HepG2 (cell line): ENCODE results near the gene EEF1AKMT3. TPM values are rescaled to one million over a fixed set of nuclear protein-coding genes. Genes with fewer than 3 reads are reported as not detected.

Experiments used
- ADNP ChIP-seq: sonication (generic); formaldehyde crosslinking; IDR thresholded peaks from 2 replicates; pipeline ENCODE4 v1.4.0; 2020; ENCODE audit warnings: missing genetic modification reagents
- AKAP8 ChIP-seq: sonication (generic); formaldehyde crosslinking; IDR thresholded peaks from 2 replicates; pipeline ENCODE4 v1.5.1; 2020; ENCODE audit warnings: mild to moderate bottlenecking, missing genetic modification reagents
- CC2D1A ChIP-seq: sonication (generic); formaldehyde crosslinking; IDR thresholded peaks from 2 replicates; pipeline ENCODE4 v1.8.1; 2023; ENCODE audit warnings: mild to moderate bottlenecking, missing genetic modification reagents
- DZIP1 ChIP-seq: sonication (generic); formaldehyde crosslinking; IDR thresholded peaks from 2 replicates; pipeline ENCODE4 v1.5.0; 2020; ENCODE audit warnings: mild to moderate bottlenecking, missing genetic modification reagents
- FOXA3 ChIP-seq: IDR thresholded peaks from 2 replicates; pipeline ENCODE4 v1.6.1; 2016; ENCODE audit warnings: missing genetic modification reagents, missing compliant biosample characterization
- HNRNPUL1 ChIP-seq: fragments of 200-400 bp; formaldehyde crosslinking; IDR thresholded peaks from 2 replicates; pipeline ENCODE4 v1.6.1; 2017; ENCODE audit warnings: low read depth, mild to moderate bottlenecking, low read length, moderate library complexity
- JUNB ChIP-seq: sonication (generic); formaldehyde crosslinking; IDR thresholded peaks from 2 replicates; pipeline ENCODE4 v1.8.0; 2022; ENCODE audit warnings: missing genetic modification reagents, mild to moderate bottlenecking, borderline replicate concordance
- MIER3 ChIP-seq: IDR thresholded peaks from 2 replicates; pipeline ENCODE4 v1.6.1; 2016; ENCODE audit warnings: missing compliant biosample characterization, borderline replicate concordance
- POGZ ChIP-seq: sonication (generic); formaldehyde crosslinking; IDR thresholded peaks from 2 replicates; pipeline ENCODE4 v1.4.0; 2020; ENCODE audit warnings: mild to moderate bottlenecking, missing genetic modification reagents
- RFX5 ChIP-seq: IDR thresholded peaks from 2 replicates; pipeline ENCODE4 v1.6.1; 2011; ENCODE audit warnings: low read depth, low read length, improper control_type of control experiment
- SAFB2 ChIP-seq: sonication (generic); formaldehyde crosslinking; IDR thresholded peaks from 2 replicates; pipeline ENCODE4 v1.5.1; 2020; ENCODE audit warnings: missing genetic modification reagents, low read depth, mild to moderate bottlenecking, borderline replicate concordance
- YEATS2 ChIP-seq: sonication (generic); formaldehyde crosslinking; IDR thresholded peaks from 2 replicates; pipeline ENCODE4 v1.4.0; 2020; ENCODE audit warnings: missing genetic modification reagents, borderline replicate concordance
- ZFX ChIP-seq: sonication (generic); formaldehyde crosslinking; IDR thresholded peaks from 2 replicates; pipeline ENCODE4 v1.4.0; 2020; ENCODE audit warnings: mild to moderate bottlenecking, low read depth, missing genetic modification reagents, moderate library complexity
- ZNF260 ChIP-seq: sonication (generic); formaldehyde crosslinking; IDR thresholded peaks from 2 replicates; pipeline ENCODE4 v1.4.0; 2020; ENCODE audit warnings: missing genetic modification reagents, low read depth, mild to moderate bottlenecking, borderline replicate concordance
- ZNF367 ChIP-seq: sonication (generic); formaldehyde crosslinking; IDR thresholded peaks from 2 replicates; pipeline ENCODE4 v1.4.0; 2020; ENCODE audit warnings: missing genetic modification reagents, borderline replicate concordance
- ZNF441 ChIP-seq: sonication (generic); formaldehyde crosslinking; IDR thresholded peaks from 2 replicates; pipeline ENCODE4 v1.7.0; 2021; ENCODE audit warnings: missing genetic modification reagents, borderline replicate concordance
- ZNF496 ChIP-seq: sonication (generic); formaldehyde crosslinking; IDR thresholded peaks from 2 replicates; pipeline ENCODE4 v1.8.1; 2023; ENCODE audit warnings: mild to moderate bottlenecking, moderate library complexity, missing genetic modification reagents; ENCODE audit not compliant: insufficient replicate concordance
- ZNF749 ChIP-seq: sonication (generic); formaldehyde crosslinking; IDR thresholded peaks from 2 replicates; pipeline ENCODE4 v1.8.0; 2022; ENCODE audit warnings: mild to moderate bottlenecking, missing genetic modification reagents, moderate library complexity, borderline replicate concordance
- ZNF878 ChIP-seq: sonication (generic); formaldehyde crosslinking; IDR thresholded peaks from 2 replicates; pipeline ENCODE4 v1.8.1; 2023; ENCODE audit warnings: mild to moderate bottlenecking, missing genetic modification reagents, moderate library complexity
- ZNF883 ChIP-seq: sonication (generic); formaldehyde crosslinking; IDR thresholded peaks from 2 replicates; pipeline ENCODE4 v1.5.1; 2020; ENCODE audit warnings: mild to moderate bottlenecking, missing genetic modification reagents; ENCODE audit errors: not compliant biosample characterization
- polyA plus RNA-seq, 8 experiments: library from polyadenylated mRNA; depleted of rRNA in 3 of 8; stranded (reverse) in 7 of 8; unstranded in 1 of 8; fragments of >200 nt; fragmentation: Illumina TruSeq in 4 of 8; extraction: Trizol in 4 of 8; gene quantifications; 2 replicates each; pipeline versions ENCODE4 v1.2.1 to v1.2.3, GENCODE V29; 2011 to 2016; ENCODE audit warnings: low read depth in 4 of 8, missing spikeins in 1 of 8, mixed read lengths in 1 of 8; ENCODE audit not compliant: insufficient read depth in 1 of 8
- total RNA-seq, 5 experiments: library from RNA; depleted of rRNA; stranded (reverse); fragments of >200 nt; fragmentation: Illumina TruSeq; extraction: Trizol; gene quantifications; 2 replicates each; pipeline ENCODE4 v1.2.3, GENCODE V29; 2016; ENCODE audit warnings: low read depth in 1 of 5
- TF ChIP-seq, protein P1 (sequence below): sonication (generic); formaldehyde crosslinking; IDR thresholded peaks from 2 replicates; pipeline ENCODE4 v1.5.0; 2020; ENCODE audit warnings: missing genetic modification reagents
- TF ChIP-seq, protein P2 (sequence below): sonication (generic); formaldehyde crosslinking; IDR thresholded peaks from 2 replicates; pipeline ENCODE4 v1.5.0; 2020; ENCODE audit warnings: mild to moderate bottlenecking, missing genetic modification reagents
- TF ChIP-seq, protein P3 (sequence below): sonication (generic); formaldehyde crosslinking; IDR thresholded peaks from 2 replicates; pipeline ENCODE4 v1.8.0; 2022; ENCODE audit warnings: missing genetic modification reagents, mild to moderate bottlenecking, inconsistent platforms, borderline replicate concordance

Gene EEF1AKMT3
- total and polyA plus RNA-seq, 2 of the 13 experiments (the other 11 are each of a cell fraction or from before 2014, with no cell fraction given), result 4.7 to 11.4 TPM

- TF ChIP-seq, protein P1, sequence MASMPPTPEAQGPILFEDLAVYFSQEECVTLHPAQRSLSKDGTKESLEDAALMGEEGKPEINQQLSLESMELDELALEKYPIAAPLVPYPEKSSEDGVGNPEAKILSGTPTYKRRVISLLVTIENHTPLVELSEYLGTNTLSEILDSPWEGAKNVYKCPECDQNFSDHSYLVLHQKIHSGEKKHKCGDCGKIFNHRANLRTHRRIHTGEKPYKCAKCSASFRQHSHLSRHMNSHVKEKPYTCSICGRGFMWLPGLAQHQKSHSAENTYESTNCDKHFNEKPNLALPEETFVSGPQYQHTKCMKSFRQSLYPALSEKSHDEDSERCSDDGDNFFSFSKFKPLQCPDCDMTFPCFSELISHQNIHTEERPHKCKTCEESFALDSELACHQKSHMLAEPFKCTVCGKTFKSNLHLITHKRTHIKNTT, result no peak
- TF ChIP-seq ZNF367 (CRISPR knock-in tag) (peak; percentile 41; the same call in 1 of the 2 replicates), MIER3 (CRISPR knock-in tag) (no peak; the same call in 1 of the 2 replicates), ADNP (CRISPR knock-in tag) (no peak), YEATS2 (CRISPR knock-in tag) (peak; percentile 55; the same call in 1 of the 2 replicates), CC2D1A (CRISPR knock-in tag) (no peak), FOXA3 (CRISPR knock-in tag) (no peak; the same call in 1 of the 2 replicates), ZNF883 (CRISPR knock-in tag) (peak; percentile 55), POGZ (peak; percentile 31), ZNF441 (no peak), SAFB2 (no peak), ZFX (peak; percentile 77), JUNB (CRISPR knock-in tag) (no peak), AKAP8 (CRISPR knock-in tag) (no peak), ZNF749 (no peak), ZNF260 (CRISPR knock-in tag) (no peak), DZIP1 (CRISPR knock-in tag) (no peak), RFX5 (peak; percentile 86), HNRNPUL1 (no peak), ZNF878 (CRISPR knock-in tag) (0 out of 2 replicates have a peak, but pooled peaks have one; percentile 39), ZNF496 (CRISPR knock-in tag) (no peak)
- TF ChIP-seq, protein P2, sequence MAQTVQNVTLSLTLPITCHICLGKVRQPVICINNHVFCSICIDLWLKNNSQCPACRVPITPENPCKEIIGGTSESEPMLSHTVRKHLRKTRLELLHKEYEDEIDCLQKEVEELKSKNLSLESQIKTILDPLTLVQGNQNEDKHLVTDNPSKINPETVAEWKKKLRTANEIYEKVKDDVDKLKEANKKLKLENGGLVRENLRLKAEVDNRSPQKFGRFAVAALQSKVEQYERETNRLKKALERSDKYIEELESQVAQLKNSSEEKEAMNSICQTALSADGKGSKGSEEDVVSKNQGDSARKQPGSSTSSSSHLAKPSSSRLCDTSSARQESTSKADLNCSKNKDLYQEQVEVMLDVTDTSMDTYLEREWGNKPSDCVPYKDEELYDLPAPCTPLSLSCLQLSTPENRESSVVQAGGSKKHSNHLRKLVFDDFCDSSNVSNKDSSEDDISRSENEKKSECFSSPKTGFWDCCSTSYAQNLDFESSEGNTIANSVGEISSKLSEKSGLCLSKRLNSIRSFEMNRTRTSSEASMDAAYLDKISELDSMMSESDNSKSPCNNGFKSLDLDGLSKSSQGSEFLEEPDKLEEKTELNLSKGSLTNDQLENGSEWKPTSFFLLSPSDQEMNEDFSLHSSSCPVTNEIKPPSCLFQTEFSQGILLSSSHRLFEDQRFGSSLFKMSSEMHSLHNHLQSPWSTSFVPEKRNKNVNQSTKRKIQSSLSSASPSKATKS, result no peak
- TF ChIP-seq, protein P3, sequence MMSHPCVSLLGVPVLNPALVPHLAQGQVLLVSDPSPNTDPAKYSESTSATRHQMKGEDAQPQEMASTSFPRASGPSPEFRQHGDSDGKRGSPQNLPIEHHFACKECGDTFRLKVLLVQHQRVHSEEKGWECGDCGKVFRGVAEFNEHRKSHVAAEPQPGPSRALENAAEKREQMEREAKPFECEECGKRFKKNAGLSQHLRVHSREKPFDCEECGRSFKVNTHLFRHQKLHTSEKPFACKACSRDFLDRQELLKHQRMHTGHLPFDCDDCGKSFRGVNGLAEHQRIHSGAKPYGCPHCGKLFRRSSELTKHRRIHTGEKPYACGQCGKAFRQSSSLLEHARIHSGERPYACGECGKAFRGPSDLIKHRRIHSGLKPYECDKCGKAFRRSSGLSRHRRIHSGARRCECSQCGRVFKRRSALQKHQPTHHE (CRISPR knock-in tag), result no peak
Observed at GRCh38 chr12:57744777-57745484, 27.5 kb upstream of the EEF1AKMT3 start, which contains the start of gene TSPAN31 (continued).
